HG03457 (cell line): ENCODE data around the gene GTPBP1.

Experiments used
- ATAC-seq: cut with Tn5 transposase; IDR thresholded peaks from one replicate; pipeline ENCODE4 v1.9.1; 2021; ENCODE audit warnings: moderate number of reproducible peaks; ENCODE audit not compliant: unreplicated experiment

The GTPBP1 gene

GRCh38 chr22:38724926-38725571, 19.3 kb downstream of the GTPBP1 start:
- ATAC-seq: no peak

- ATAC-seq: no peak
These were observed 20.3 kb downstream of the GTPBP1 start for GRCh38 chr22:38725900-38726655.

GRCh38 chr22:38727123-38727522, 21.4 kb downstream of the GTPBP1 start:
- no peak for ATAC-seq

- ATAC-seq: no peak
These were observed 22.0 kb downstream of the GTPBP1 start for GRCh38 chr22:38727530-38728451.

GRCh38 chr22:38728871-38729796, 23.4 kb downstream of the GTPBP1 start:
- no peak for ATAC-seq

- ATAC-seq: no peak
These were observed 24.2 kb downstream of the GTPBP1 start for GRCh38 chr22:38729946-38730345.

GRCh38 chr22:38730411-38730871, 24.7 kb downstream of the GTPBP1 start:
- no peak for ATAC-seq

GRCh38 chr22:38731703-38732161, 26.0 kb downstream of the GTPBP1 start:
- ATAC-seq: no peak

- ATAC-seq: no peak
These were observed 26.6 kb downstream of the GTPBP1 start for GRCh38 chr22:38732251-38732815.

- no peak for ATAC-seq
These were observed 27.6 kb downstream of the GTPBP1 start for GRCh38 chr22:38733329-38733723.

GRCh38 chr22:38733724-38734381, 28.1 kb downstream of the GTPBP1 start:
- no peak for ATAC-seq

- ATAC-seq: no peak
These were observed 28.8 kb downstream of the GTPBP1 start for GRCh38 chr22:38734421-38735100.

- ATAC-seq: no peak
These were observed 29.4 kb downstream of the GTPBP1 start for GRCh38 chr22:38735126-38735464.

- no peak for ATAC-seq
These were observed 29.9 kb downstream of the GTPBP1 start for GRCh38 chr22:38735465-38736256.

- ATAC-seq: no peak
These were observed 30.5 kb downstream of the GTPBP1 start for GRCh38 chr22:38736257-38736570.

- no peak for ATAC-seq
These were observed 31.7 kb downstream of the GTPBP1 start for GRCh38 chr22:38737302-38738060.

GRCh38 chr22:38738475-38739070, 32.8 kb downstream of the GTPBP1 start:
- ATAC-seq: no peak
